GM23338 (cell line): Measurements from ENCODE around the gene SLC35E2B. TPM values are rescaled to one million over a fixed set of nuclear protein-coding genes. Genes with fewer than 3 reads are reported as not detected.

ENCODE experiments used
- ATAC-seq: fragments of 200-7000 bp; cut with Tn5 transposase; 3 replicates; pipeline ENCODE4 v1.9.1; 2020
- DNase-seq: peaks from one replicate; pipeline ENCODE4 v3.0.0-alpha.2; 2015; ENCODE audit warnings: low spot score
- H2AFZ ChIP-seq: fragments of 200-600 bp; sonication (generic); 2 replicates; pipeline ENCODE4 v1.8.0; 2016; ENCODE audit warnings: antibody characterized with exemption, mild to moderate bottlenecking, moderate library complexity
- H3F3A ChIP-seq: fragments of 200-600 bp; sonication (generic); replicated peaks from 2 replicates; pipeline ENCODE4 v1.8.0; 2017; ENCODE audit warnings: antibody characterized with exemption, mixed run types, low read depth
- H3K27ac ChIP-seq: fragments of 200-600 bp; sonication (generic); 2 replicates; pipeline ENCODE4 v1.6.1; 2016; ENCODE audit warnings: low read depth
- H3K27me3 ChIP-seq: fragments of 200-600 bp; sonication (generic); 2 replicates; pipeline ENCODE4 v1.8.0; 2016; ENCODE audit warnings: mild to moderate bottlenecking, mixed run types, moderate library complexity; ENCODE audit not compliant: insufficient read depth
- H3K36me3 ChIP-seq: fragments of 200-600 bp; sonication (generic); 2 replicates; pipeline ENCODE4 v1.8.0; 2016; ENCODE audit warnings: mild to moderate bottlenecking; ENCODE audit not compliant: insufficient read depth
- H3K4me1 ChIP-seq: fragments of 200-600 bp; sonication (generic); 2 replicates; pipeline ENCODE4 v1.8.0; 2016; ENCODE audit warnings: mild to moderate bottlenecking, moderate library complexity; ENCODE audit not compliant: insufficient read depth
- H3K4me2 ChIP-seq: fragments of 200-600 bp; sonication (generic); 2 replicates; pipeline ENCODE4 v1.7.1; 2017; ENCODE audit warnings: mixed run types
- H3K4me3 ChIP-seq: fragments of 200-600 bp; sonication (generic); 2 replicates; pipeline ENCODE4 v1.6.1; 2016; ENCODE audit warnings: mixed run types
- H3K79me2 ChIP-seq: fragments of 200-600 bp; sonication (generic); replicated peaks from 2 replicates; pipeline ENCODE4 v1.8.0; 2017; ENCODE audit warnings: mild to moderate bottlenecking; ENCODE audit not compliant: insufficient read depth
- H3K9me2 ChIP-seq: fragments of 200-600 bp; sonication (generic); 2 replicates; pipeline ENCODE4 v1.8.0; 2017; ENCODE audit not compliant: insufficient read depth
- H4K20me1 ChIP-seq: fragments of 200-600 bp; sonication (generic); replicated peaks from 2 replicates; pipeline ENCODE4 v1.8.0; 2017; ENCODE audit warnings: mild to moderate bottlenecking; ENCODE audit not compliant: insufficient read depth
- H3K27ac Mint-ChIP-seq: 2 replicates; pipeline ENCODE4 v1.8.0; 2020; ENCODE audit warnings: inconsistent platforms, mild to moderate bottlenecking, moderate library complexity, mixed read lengths
- H3K27me3 Mint-ChIP-seq: 3 replicates; pipeline ENCODE4 v1.8.0; 2022; ENCODE audit warnings: low read depth, mild to moderate bottlenecking, moderate library complexity, mixed read lengths, inconsistent platforms; ENCODE audit not compliant: insufficient read depth, poor library complexity
- H3K36me3 Mint-ChIP-seq: 3 replicates; pipeline ENCODE4 v1.8.0; 2021; ENCODE audit warnings: low read depth, mild to moderate bottlenecking, inconsistent platforms, moderate library complexity, mixed read lengths
- H3K4me1 Mint-ChIP-seq: 3 replicates; pipeline ENCODE4 v1.8.0; 2020; ENCODE audit warnings: mild to moderate bottlenecking, inconsistent platforms, mixed read lengths
- H3K4me3 Mint-ChIP-seq: 3 replicates; pipeline ENCODE4 v1.8.0; 2021; ENCODE audit warnings: moderate library complexity, mild to moderate bottlenecking, inconsistent platforms, mixed read lengths
- H3K9me3 Mint-ChIP-seq: 3 replicates; pipeline ENCODE4 v1.8.0; 2020; ENCODE audit warnings: moderate library complexity, mild to moderate bottlenecking, inconsistent platforms, mixed read lengths
- CREB1 ChIP-seq: fragments of 250-450 bp; sonication (Bioruptor Pico); IDR thresholded peaks from 2 replicates; pipeline ENCODE4 v1.5.0; 2020; ENCODE audit warnings: low read depth, mild to moderate bottlenecking, moderate library complexity
- EZH2 ChIP-seq: fragments of 200-600 bp; sonication (generic); IDR thresholded peaks from one replicate; pipeline ENCODE4 v1.8.0; 2017; ENCODE audit warnings: antibody characterized with exemption, mild to moderate bottlenecking, low read depth; ENCODE audit not compliant: unreplicated experiment
- EZH2phosphoT487 ChIP-seq: fragments of 200-600 bp; sonication (generic); IDR thresholded peaks from one replicate; pipeline ENCODE4 v1.8.1; 2018; ENCODE audit warnings: antibody characterized with exemption; ENCODE audit not compliant: unreplicated experiment
- JUNB ChIP-seq: IDR thresholded peaks from one replicate; pipeline ENCODE4 v1.6.1; 2016; ENCODE audit warnings: antibody characterized with exemption; ENCODE audit not compliant: unreplicated experiment
- NANOG ChIP-seq: IDR thresholded peaks from 2 replicates; pipeline ENCODE4 v1.6.1; 2016; ENCODE audit warnings: antibody characterized with exemption, borderline replicate concordance
- POLR2AphosphoS5 ChIP-seq: IDR thresholded peaks from 2 replicates; pipeline ENCODE4 v1.6.1; 2016; ENCODE audit warnings: antibody characterized with exemption, low read depth
- REST ChIP-seq: IDR thresholded peaks from one replicate; pipeline ENCODE4 v1.6.1; 2018; ENCODE audit warnings: antibody characterized with exemption; ENCODE audit not compliant: unreplicated experiment
- STAT1 ChIP-seq: IDR thresholded peaks from one replicate; pipeline ENCODE4 v1.6.1; 2016; ENCODE audit warnings: antibody characterized with exemption; ENCODE audit not compliant: unreplicated experiment
- ZNF114 ChIP-seq: fragments of 250-450 bp; sonication (Bioruptor Pico); IDR thresholded peaks from 2 replicates; pipeline ENCODE4 v1.5.0; 2020; ENCODE audit warnings: mild to moderate bottlenecking, moderate library complexity
- ZNF331 ChIP-seq: fragments of 250-450 bp; sonication (Bioruptor Pico); IDR thresholded peaks from 2 replicates; pipeline ENCODE4 v1.5.0; 2020; ENCODE audit warnings: low read depth, mild to moderate bottlenecking, moderate library complexity
- ZNF462 ChIP-seq: fragments of 250-450 bp; sonication (Bioruptor Pico); IDR thresholded peaks from 2 replicates; pipeline ENCODE4 v1.5.0; 2020; ENCODE audit warnings: mild to moderate bottlenecking, moderate library complexity
- polyA plus RNA-seq: library from polyadenylated mRNA; unstranded; fragments of >200 nt; fragmentation: Nextera tagmentation; extraction: Ambion mirVana; gene quantifications from 2 replicates; pipeline ENCODE4 v1.2.1, GENCODE V29; 2016
- total RNA-seq: library from RNA; depleted of rRNA; stranded (reverse); fragments of >200 nt; shearing (Covaris generic); gene quantifications from 2 replicates; pipeline ENCODE4 v1.2.3, GENCODE V29; 2014
- TF ChIP-seq, protein P1 (sequence below): IDR thresholded peaks from 2 replicates; pipeline ENCODE4 v1.6.1; 2016; ENCODE audit warnings: antibody characterized with exemption
- TF ChIP-seq, protein P2 (sequence below), 2 experiments: fragments of 200-600 bp in 1 of 2; sonication (generic) in 1 of 2; conservative IDR thresholded peaks; 2 replicates each; pipeline versions ENCODE4 v1.5.1 to v1.6.1; 2016 to 2017; ENCODE audit warnings: antibody characterized with exemption in 2 of 2, low read depth in 2 of 2, mild to moderate bottlenecking in 2 of 2, moderate library complexity in 1 of 2

The SLC35E2B gene
- total and polyA plus RNA-seq, 2 experiments from 2014 or later = 16.8 to 63.0 TPM

GRCh38 chr1:1622010-1622787 is 70.4 kb downstream of the SLC35E2B start:
- peaks cover 5% of the 10 kb centered on the region for H4K20me1 ChIP-seq
- ATAC-seq (no peak), DNase-seq (no peak)
- H3K36me3 ChIP-seq = no peaks in the 10 kb centered on the region
- no peaks in the 10 kb centered on the region for H3K4me1 ChIP-seq
- no peaks in the 10 kb centered on the region for H3K9me2 ChIP-seq
- Mint-ChIP-seq H3K27me3 (peaks cover 12% of the 10 kb centered on the region), H3K9me3 (no peaks in the 10 kb centered on the region; the same call in 2 of the 3 replicates), H3K4me3 (no peak overlapping the region), H3K4me1 (no peaks in the 10 kb centered on the region; the same call in 2 of the 3 replicates), H3K27ac (no peak overlapping the region), H3K36me3 (no peaks in the 10 kb centered on the region; the same call in 2 of the 3 replicates)
- no peaks in the 10 kb centered on the region; the same call in 1 of the 2 replicates for H3K79me2 ChIP-seq
- H3K4me2 ChIP-seq = no peak overlapping the region
- H3K4me3 ChIP-seq = no peak overlapping the region
- TF ChIP-seq, protein P1, sequence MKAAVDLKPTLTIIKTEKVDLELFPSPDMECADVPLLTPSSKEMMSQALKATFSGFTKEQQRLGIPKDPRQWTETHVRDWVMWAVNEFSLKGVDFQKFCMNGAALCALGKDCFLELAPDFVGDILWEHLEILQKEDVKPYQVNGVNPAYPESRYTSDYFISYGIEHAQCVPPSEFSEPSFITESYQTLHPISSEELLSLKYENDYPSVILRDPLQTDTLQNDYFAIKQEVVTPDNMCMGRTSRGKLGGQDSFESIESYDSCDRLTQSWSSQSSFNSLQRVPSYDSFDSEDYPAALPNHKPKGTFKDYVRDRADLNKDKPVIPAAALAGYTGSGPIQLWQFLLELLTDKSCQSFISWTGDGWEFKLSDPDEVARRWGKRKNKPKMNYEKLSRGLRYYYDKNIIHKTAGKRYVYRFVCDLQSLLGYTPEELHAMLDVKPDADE = no peak
- TF ChIP-seq NANOG (no peak), ZNF462 (CRISPR knock-in tag) (no peak), REST (no peak), POLR2AphosphoS5 (no peak), CREB1 (no peak), STAT1 (no peak), JUNB (no peak), EZH2phosphoT487 (no peak), EZH2 (no peak), ZNF331 (CRISPR knock-in tag) (no peak), ZNF114 (no peak)
- TF ChIP-seq, protein P2, sequence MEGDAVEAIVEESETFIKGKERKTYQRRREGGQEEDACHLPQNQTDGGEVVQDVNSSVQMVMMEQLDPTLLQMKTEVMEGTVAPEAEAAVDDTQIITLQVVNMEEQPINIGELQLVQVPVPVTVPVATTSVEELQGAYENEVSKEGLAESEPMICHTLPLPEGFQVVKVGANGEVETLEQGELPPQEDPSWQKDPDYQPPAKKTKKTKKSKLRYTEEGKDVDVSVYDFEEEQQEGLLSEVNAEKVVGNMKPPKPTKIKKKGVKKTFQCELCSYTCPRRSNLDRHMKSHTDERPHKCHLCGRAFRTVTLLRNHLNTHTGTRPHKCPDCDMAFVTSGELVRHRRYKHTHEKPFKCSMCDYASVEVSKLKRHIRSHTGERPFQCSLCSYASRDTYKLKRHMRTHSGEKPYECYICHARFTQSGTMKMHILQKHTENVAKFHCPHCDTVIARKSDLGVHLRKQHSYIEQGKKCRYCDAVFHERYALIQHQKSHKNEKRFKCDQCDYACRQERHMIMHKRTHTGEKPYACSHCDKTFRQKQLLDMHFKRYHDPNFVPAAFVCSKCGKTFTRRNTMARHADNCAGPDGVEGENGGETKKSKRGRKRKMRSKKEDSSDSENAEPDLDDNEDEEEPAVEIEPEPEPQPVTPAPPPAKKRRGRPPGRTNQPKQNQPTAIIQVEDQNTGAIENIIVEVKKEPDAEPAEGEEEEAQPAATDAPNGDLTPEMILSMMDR (conservative IDR thresholded peaks at IDR 0.05; ENCODE audit: low read depth in 2 of 2) = no peak
- H2AFZ ChIP-seq = no peak overlapping the region
- H3F3A ChIP-seq = peaks cover 3% of the 10 kb centered on the region; the same call in 1 of the 2 replicates
- no peaks in the 10 kb centered on the region for H3K27me3 ChIP-seq
- no peak overlapping the region for H3K27ac ChIP-seq
